NCI-H2196 treated with DMSO at 0.1 percent for 48 hours (cell line): ENCODE data around the gene SUCLG2.

Experiments used
- DNase-seq: peaks from one replicate; lab custom pipeline; 2025; ENCODE audit not compliant: unreplicated experiment; lab: John Stamatoyannopoulos, UW

SUCLG2 gene

GRCh38 chr3:67654099-67654843, at the start of gene SUCLG2:
SUCLG2 (minus strand) TSS chr3:67654612; CDS start chr3:67654586, 26 bp downstream.
- peak; percentile 59 for DNase-seq

- no peak for DNase-seq
Observed at GRCh38 chr3:67700596-67700995, 46.2 kb upstream of the SUCLG2 start.

GRCh38 chr3:67699882-67700281, 45.5 kb upstream of the SUCLG2 start:
- no peak for DNase-seq

- no peak for DNase-seq
Observed at GRCh38 chr3:67692621-67693020, 38.2 kb upstream of the SUCLG2 start.

- no peak for DNase-seq
Observed at GRCh38 chr3:67691926-67692325, 37.5 kb upstream of the SUCLG2 start.

GRCh38 chr3:67691207-67691606, 36.8 kb upstream of the SUCLG2 start:
- no peak for DNase-seq

GRCh38 chr3:67689806-67690205, 35.4 kb upstream of the SUCLG2 start:
- DNase-seq, result no peak

GRCh38 chr3:67688231-67688630, 33.8 kb upstream of the SUCLG2 start:
- DNase-seq, result no peak

GRCh38 chr3:67686069-67686468, 31.7 kb upstream of the SUCLG2 start:
- no peak for DNase-seq

- DNase-seq, result no peak
Observed at GRCh38 chr3:67685499-67685898, 31.1 kb upstream of the SUCLG2 start.

GRCh38 chr3:67684211-67684610, 29.8 kb upstream of the SUCLG2 start:
- no peak for DNase-seq

- no peak for DNase-seq
Observed at GRCh38 chr3:67683522-67683921, 29.1 kb upstream of the SUCLG2 start.

GRCh38 chr3:67678665-67679064, 24.3 kb upstream of the SUCLG2 start:
- no peak for DNase-seq

- DNase-seq, result no peak
Observed at GRCh38 chr3:67674055-67674454, 19.6 kb upstream of the SUCLG2 start.

- DNase-seq, result no peak
Observed at GRCh38 chr3:67662733-67663132, 8.3 kb upstream of the SUCLG2 start.

GRCh38 chr3:67661089-67661488, 6.7 kb upstream of the SUCLG2 start:
- no peak for DNase-seq

- DNase-seq, result no peak
Observed at GRCh38 chr3:67657192-67657591, 2.8 kb upstream of the SUCLG2 start.

- DNase-seq, result no peak
Observed at GRCh38 chr3:67656614-67657013, 2.2 kb upstream of the SUCLG2 start.

- DNase-seq, result no peak
Observed at GRCh38 chr3:67655364-67656121, 1.1 kb upstream of the SUCLG2 start.

- DNase-seq, result no peak
Observed at GRCh38 chr3:67654844-67655177, 399 bp upstream of the SUCLG2 start.

- no peak for DNase-seq
Observed at GRCh38 chr3:67653425-67654098, 850 bp downstream of the SUCLG2 start.

- DNase-seq, result no peak
Observed at GRCh38 chr3:67650084-67650483, 4.3 kb downstream of the SUCLG2 start.
